HCT116 (cell line): Measurements from ENCODE around the gene RASIP1. TPM values are rescaled to one million over a fixed set of nuclear protein-coding genes. Genes with fewer than 3 reads are reported as not detected.

ENCODE experiments used
- ATAC-seq: fragments of 200-7000 bp; cut with Tn5 transposase; 2 replicates; pipeline ENCODE4 v1.9.1; 2020; ENCODE audit warnings: mild to moderate bottlenecking, moderate library complexity
- BruUV-seq: library from RNA; stranded (reverse); fragments of 400-500 nt; replicated peaks from 2 replicates; lab custom pipeline; 2021; lab: Mats Ljungman, UMichigan
- CTCF ChIA-PET: fragments of 300-600 bp; sonication (Branson Sonifier 250); formaldehyde crosslinking; loops from one replicate; lab custom pipeline; 2021; ENCODE audit warnings: antibody characterized with exemption; lab: Charles Lee
- POLR2A ChIA-PET: fragments of 300-600, 350-600 bp; sonication (Branson Sonifier 250); formaldehyde crosslinking; loops from one replicate; lab custom pipeline; 2021; ENCODE audit warnings: antibody characterized with exemption; lab: Charles Lee
- RAD21 ChIA-PET, 2 experiments: fragments of 300-600 bp; sonication (Branson Sonifier 250); formaldehyde crosslinking; loops; one replicate each; lab custom pipeline; 2023; ENCODE audit warnings: low total read pairs in 2 of 2; ENCODE audit not compliant: uncharacterized antibody in 2 of 2, unreplicated experiment in 2 of 2, low non-redundant PET in 1 of 2; lab: Charles Lee
- DNase-seq: peaks from one replicate; pipeline ENCODE4 v3.0.0-alpha.2; 2010; ENCODE audit warnings: low read depth, low spot score
- H2AFZ ChIP-seq: fragments of 200-600 bp; shearing (Covaris generic), sonication (generic); 2 replicates; pipeline ENCODE4 v1.6.1; 2017; ENCODE audit warnings: low read depth, mixed run types, mixed read lengths, antibody characterized with exemption, low read length; ENCODE audit not compliant: poor library complexity, severe bottlenecking
- H3K27ac ChIP-seq: 2 replicates; pipeline ENCODE4 v1.5.1; 2012; ENCODE audit warnings: low read depth, low read length
- H3K27me3 ChIP-seq: fragments of 200-600 bp; sonication (generic); 2 replicates; pipeline ENCODE4 v1.6.1; 2016; ENCODE audit warnings: mixed run types, low read length, mixed read lengths; ENCODE audit not compliant: insufficient read depth
- H3K36me3 ChIP-seq, 2 experiments: fragments of 200-500 bp in 1 of 2; fragments of 200-600 bp in 1 of 2; sonication (Bioruptor generic) in 1 of 2; sonication (generic) in 1 of 2; 2 replicates each; pipeline versions ENCODE4 v1.5.1 to v1.6.1; 2014 to 2016; ENCODE audit warnings: low read length in 2 of 2, inconsistent platforms in 1 of 2, mixed read lengths in 1 of 2, mixed run types in 1 of 2; ENCODE audit not compliant: insufficient read depth in 2 of 2, control insufficient read depth in 1 of 2
- H3K4me1 ChIP-seq, 2 experiments: fragments of 200-600 bp in 1 of 2; sonication (generic) in 1 of 2; 2 replicates each; pipeline versions ENCODE4 v1.5.1 to v1.6.1; 2012 to 2017; ENCODE audit warnings: low read length in 2 of 2, inconsistent platforms in 1 of 2, mild to moderate bottlenecking in 1 of 2, mixed read lengths in 1 of 2, mixed run types in 1 of 2, moderate library complexity in 1 of 2; ENCODE audit not compliant: insufficient read depth in 2 of 2, control insufficient read depth in 1 of 2
- H3K4me2 ChIP-seq: fragments of 200-600 bp; sonication (generic); 2 replicates; pipeline ENCODE4 v1.6.1; 2017; ENCODE audit warnings: mixed run types, low read length, mixed read lengths
- H3K4me3 ChIP-seq, 2 experiments: fragments of 200-600 bp in 1 of 2; sonication (generic) in 1 of 2; replicated peaks in 1 of 2; 2 replicates each; pipeline ENCODE4 v1.5.1; 2011 to 2016; ENCODE audit warnings: low read length in 2 of 2, control low read depth in 1 of 2, low read depth in 1 of 2, mild to moderate bottlenecking in 1 of 2, mixed read lengths in 1 of 2, mixed run types in 1 of 2
- H3K79me2 ChIP-seq: fragments of 200-600 bp; sonication (generic); 2 replicates; pipeline ENCODE4 v1.6.1; 2017; ENCODE audit warnings: mild to moderate bottlenecking, mixed run types, low read length, moderate library complexity, mixed read lengths; ENCODE audit not compliant: insufficient read depth
- H3K9ac ChIP-seq: fragments of 200-600 bp; sonication (generic); 2 replicates; pipeline ENCODE4 v1.6.1; 2016; ENCODE audit warnings: low read length, mixed read lengths
- H3K9me2 ChIP-seq: fragments of 200-600 bp; sonication (generic), shearing (Covaris generic); 2 replicates; pipeline ENCODE4 v1.6.1; 2017; ENCODE audit warnings: mixed run types, mild to moderate bottlenecking, moderate library complexity; ENCODE audit not compliant: insufficient read depth
- H3K9me3 ChIP-seq, 2 experiments: fragments of 200-500 bp in 1 of 2; fragments of 200-600 bp in 1 of 2; sonication (Bioruptor generic) in 1 of 2; sonication (generic) in 1 of 2; 2 replicates each; pipeline ENCODE4 v1.6.1; 2014 to 2017; ENCODE audit warnings: low read length in 2 of 2, mixed read lengths in 2 of 2, inconsistent platforms in 1 of 2, low read depth in 1 of 2, mild to moderate bottlenecking in 1 of 2, mixed run types in 1 of 2, moderate library complexity in 1 of 2; ENCODE audit not compliant: control insufficient read depth in 1 of 2, insufficient read depth in 1 of 2
- H4K20me1 ChIP-seq: fragments of 200-600 bp; sonication (generic), shearing (Covaris generic); 2 replicates; pipeline ENCODE4 v1.6.1; 2017; ENCODE audit warnings: mixed run types, mild to moderate bottlenecking, moderate library complexity; ENCODE audit not compliant: insufficient read depth
- CEBPB ChIP-seq: IDR thresholded peaks from 2 replicates; pipeline ENCODE4 v1.6.1; 2012; ENCODE audit warnings: low read depth
- ELF1 ChIP-seq: IDR thresholded peaks from 2 replicates; pipeline ENCODE4 v1.6.1; 2012; ENCODE audit warnings: low read depth, borderline replicate concordance
- EZH2 ChIP-seq: fragments of 200-600 bp; sonication (generic); IDR thresholded peaks from 2 replicates; pipeline ENCODE4 v1.6.1; 2017; ENCODE audit warnings: antibody characterized with exemption, mixed run types
- EZH2phosphoT487 ChIP-seq: fragments of 200-600 bp; IDR thresholded peaks from 2 replicates; pipeline ENCODE4 v1.6.1; 2018; ENCODE audit warnings: antibody characterized with exemption, borderline replicate concordance
- FOSL1 ChIP-seq: IDR thresholded peaks from 2 replicates; pipeline ENCODE4 v1.6.1; 2012; ENCODE audit warnings: low read depth
- JUND ChIP-seq: IDR thresholded peaks from 2 replicates; pipeline ENCODE4 v1.6.1; 2012
- MAX ChIP-seq: IDR thresholded peaks from 2 replicates; pipeline ENCODE4 v1.6.1; 2012
- POLR2A ChIP-seq: IDR thresholded peaks from 2 replicates; pipeline ENCODE4 v1.7.0; 2011; ENCODE audit warnings: borderline replicate concordance; ENCODE audit not compliant: insufficient read depth, insufficient read length; ENCODE audit errors: extremely low read depth
- POLR2AphosphoS5 ChIP-seq: IDR thresholded peaks from 2 replicates; pipeline ENCODE4 v1.6.1; 2011; ENCODE audit warnings: mild to moderate bottlenecking, low read depth, low read length, moderate library complexity
- RAD21 ChIP-seq: IDR thresholded peaks from 2 replicates; pipeline ENCODE4 v1.6.1; 2012; ENCODE audit warnings: low read depth, mild to moderate bottlenecking
- SIN3A ChIP-seq: IDR thresholded peaks from 2 replicates; pipeline ENCODE4 v1.6.1; 2012; ENCODE audit warnings: low read depth
- SP1 ChIP-seq: IDR thresholded peaks from 2 replicates; pipeline ENCODE4 v1.6.1; 2012; ENCODE audit warnings: low read depth
- SRF ChIP-seq: IDR thresholded peaks from 2 replicates; pipeline ENCODE4 v1.6.1; 2012; ENCODE audit warnings: low read depth
- TCF7L2 ChIP-seq: IDR thresholded peaks from 2 replicates; pipeline ENCODE4 v1.7.0; 2011; ENCODE audit warnings: borderline replicate concordance, inconsistent platforms; ENCODE audit not compliant: insufficient read depth, insufficient read length; ENCODE audit errors: extremely low read depth
- YY1 ChIP-seq: IDR thresholded peaks from 2 replicates; pipeline ENCODE4 v1.6.1; 2011; ENCODE audit warnings: low read length, low read depth, moderate library complexity, mild to moderate bottlenecking; ENCODE audit not compliant: insufficient replicate concordance; ENCODE audit errors: extremely low read depth
- ZFX ChIP-seq: fragments of 450-650 bp; IDR thresholded peaks from 2 replicates; pipeline ENCODE4 v1.6.1; 2017
- ZNF274 ChIP-seq: fragments of 200-500 bp; sonication (Bioruptor generic); IDR thresholded peaks from 2 replicates; pipeline ENCODE4 v1.6.1; 2014; ENCODE audit warnings: mild to moderate bottlenecking, low read depth, low read length, inconsistent platforms
- intact Hi-C: fragments of 100-400 bp; cut with micrococcal nuclease; formaldehyde crosslinking; loops from 2 replicates; pipeline ENCODE4 v1.10.0; 2022
- total RNA-seq: library from RNA; stranded (reverse); gene quantifications from one replicate; pipeline ENCODE4 v1.2.1, GENCODE V29; 2021; ENCODE audit not compliant: unreplicated experiment
- TF ChIP-seq, protein P1 (sequence below): IDR thresholded peaks from 2 replicates; pipeline ENCODE4 v1.6.1; 2012; ENCODE audit warnings: low read depth
- TF ChIP-seq, protein P2 (sequence below): IDR thresholded peaks from 2 replicates; pipeline ENCODE4 v1.6.1; 2012
- TF ChIP-seq, protein P3 (sequence below): IDR thresholded peaks from 2 replicates; pipeline ENCODE4 v1.6.1; 2011; ENCODE audit warnings: mild to moderate bottlenecking, low read length, moderate library complexity; ENCODE audit not compliant: insufficient replicate concordance; ENCODE audit errors: extremely low read depth

Gene RASIP1
- total RNA-seq, 1 experiment from 2014 or later: 1.9 TPM

DNA sequence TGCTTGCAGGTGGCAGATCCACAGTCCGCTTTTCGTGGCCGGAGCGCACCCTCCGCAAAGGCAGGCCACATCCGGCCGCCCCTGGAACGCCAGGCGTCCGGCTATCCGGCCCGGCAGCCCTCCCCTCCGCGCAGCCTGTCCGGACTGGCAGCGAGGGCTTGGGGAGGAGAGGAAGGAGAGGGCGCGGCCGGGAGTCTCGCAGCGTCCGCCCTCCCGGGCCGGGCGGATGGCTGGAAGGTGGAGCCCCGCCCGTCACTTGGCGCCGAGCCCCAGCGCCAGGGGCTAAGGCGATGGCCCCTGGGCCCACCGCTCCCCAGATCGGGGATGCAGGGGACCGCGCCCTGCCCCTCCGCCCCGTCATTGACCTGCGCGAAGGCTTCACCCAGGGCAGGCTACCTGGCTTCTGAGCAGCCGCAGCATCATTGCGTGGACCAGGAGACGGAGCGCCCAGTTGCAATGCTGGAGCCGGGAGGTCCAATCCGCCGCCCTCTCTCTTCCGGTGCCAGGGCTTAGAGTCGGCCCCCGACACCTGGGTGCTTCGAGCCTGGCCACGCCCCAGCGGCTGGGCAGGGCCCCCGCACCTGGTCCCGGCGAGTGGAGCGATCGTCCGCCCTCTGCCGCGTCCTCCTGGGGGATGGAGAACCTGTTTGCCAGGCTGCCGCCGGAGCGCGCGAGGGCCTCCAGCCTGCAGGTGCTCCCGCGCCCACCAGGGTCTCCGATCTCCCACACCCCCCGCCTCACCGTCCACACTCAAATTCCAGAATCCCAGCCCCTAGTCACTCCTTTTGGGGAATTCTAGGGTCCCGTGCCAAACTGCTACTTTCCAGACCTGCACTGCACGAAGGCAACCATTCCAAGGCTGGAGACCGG lies 12.3 kb upstream of the RASIP1 start, which contains the start of gene FUT1:
Gene FUT1 (minus strand): TSS at position 146 of the 870 bp plus-strand sequence. CDS start 1,360 bp downstream, outside the sequence.
- Histone ChIP-seq H3K4me2 (peak within 1 kb of the TSS; percentile 88), H3K9me2 (no peaks in the 10 kb centered on the region), H4K20me1 (no peaks in the 10 kb centered on the region), H3K27ac (peak within 1 kb of the TSS; percentile 84), H2AFZ (no peak within 1 kb of the TSS), H3K9me3 (no peaks in the 10 kb centered on the region), H3K4me3 (peak within 1 kb of the TSS; percentile 78 to 95), H3K79me2 (peaks cover 38% of the 10 kb centered on the region), H3K36me3 (peaks cover 14 to 27% of the 10 kb centered on the region in 2 experiments; a peak in 3 of 4 replicates), H3K4me1 (peaks cover 25 to 35% of the 10 kb centered on the region in 2 experiments), H3K9ac (peak within 1 kb of the TSS; percentile 85), H3K27me3 (no peaks in the 10 kb centered on the region)
- intact Hi-C loops: no loop called here
- no TSS peak for BruUV-seq
- RAD21 ChIA-PET: no interaction called here
- peak; percentile 87 for ATAC-seq
- POLR2A ChIA-PET: interaction anchor here (0.6 to 1.5 kb wide), 2 partner anchors 14 to 19 kb away, joined by 4 read pairs; no protein-coding TSS in a partner anchor
- CTCF ChIA-PET: no interaction called here
- DNase-seq: peak; percentile 89
- TF ChIP-seq POLR2A (peak; percentile 13), TCF7L2 (peak; percentile 60), ZFX (peak; percentile 50; the same call in 1 of the 2 replicates), EZH2 (no peak), RAD21 (no peak), CEBPB (no peak), SP1 (peak; percentile 97), POLR2AphosphoS5 (peak; percentile 77), SRF (no peak), YY1 (peak; percentile 75), JUND (peak; percentile 83), EZH2phosphoT487 (no peak), SIN3A (peak; percentile 87), ELF1 (no peak), MAX (peak; percentile 84), FOSL1 (no peak), ZNF274 (no peak)
- TF ChIP-seq, protein P1, sequence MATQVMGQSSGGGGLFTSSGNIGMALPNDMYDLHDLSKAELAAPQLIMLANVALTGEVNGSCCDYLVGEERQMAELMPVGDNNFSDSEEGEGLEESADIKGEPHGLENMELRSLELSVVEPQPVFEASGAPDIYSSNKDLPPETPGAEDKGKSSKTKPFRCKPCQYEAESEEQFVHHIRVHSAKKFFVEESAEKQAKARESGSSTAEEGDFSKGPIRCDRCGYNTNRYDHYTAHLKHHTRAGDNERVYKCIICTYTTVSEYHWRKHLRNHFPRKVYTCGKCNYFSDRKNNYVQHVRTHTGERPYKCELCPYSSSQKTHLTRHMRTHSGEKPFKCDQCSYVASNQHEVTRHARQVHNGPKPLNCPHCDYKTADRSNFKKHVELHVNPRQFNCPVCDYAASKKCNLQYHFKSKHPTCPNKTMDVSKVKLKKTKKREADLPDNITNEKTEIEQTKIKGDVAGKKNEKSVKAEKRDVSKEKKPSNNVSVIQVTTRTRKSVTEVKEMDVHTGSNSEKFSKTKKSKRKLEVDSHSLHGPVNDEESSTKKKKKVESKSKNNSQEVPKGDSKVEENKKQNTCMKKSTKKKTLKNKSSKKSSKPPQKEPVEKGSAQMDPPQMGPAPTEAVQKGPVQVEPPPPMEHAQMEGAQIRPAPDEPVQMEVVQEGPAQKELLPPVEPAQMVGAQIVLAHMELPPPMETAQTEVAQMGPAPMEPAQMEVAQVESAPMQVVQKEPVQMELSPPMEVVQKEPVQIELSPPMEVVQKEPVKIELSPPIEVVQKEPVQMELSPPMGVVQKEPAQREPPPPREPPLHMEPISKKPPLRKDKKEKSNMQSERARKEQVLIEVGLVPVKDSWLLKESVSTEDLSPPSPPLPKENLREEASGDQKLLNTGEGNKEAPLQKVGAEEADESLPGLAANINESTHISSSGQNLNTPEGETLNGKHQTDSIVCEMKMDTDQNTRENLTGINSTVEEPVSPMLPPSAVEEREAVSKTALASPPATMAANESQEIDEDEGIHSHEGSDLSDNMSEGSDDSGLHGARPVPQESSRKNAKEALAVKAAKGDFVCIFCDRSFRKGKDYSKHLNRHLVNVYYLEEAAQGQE: no peak
- TF ChIP-seq, protein P2, sequence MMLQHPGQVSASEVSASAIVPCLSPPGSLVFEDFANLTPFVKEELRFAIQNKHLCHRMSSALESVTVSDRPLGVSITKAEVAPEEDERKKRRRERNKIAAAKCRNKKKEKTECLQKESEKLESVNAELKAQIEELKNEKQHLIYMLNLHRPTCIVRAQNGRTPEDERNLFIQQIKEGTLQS: no peak
- TF ChIP-seq, protein P3, sequence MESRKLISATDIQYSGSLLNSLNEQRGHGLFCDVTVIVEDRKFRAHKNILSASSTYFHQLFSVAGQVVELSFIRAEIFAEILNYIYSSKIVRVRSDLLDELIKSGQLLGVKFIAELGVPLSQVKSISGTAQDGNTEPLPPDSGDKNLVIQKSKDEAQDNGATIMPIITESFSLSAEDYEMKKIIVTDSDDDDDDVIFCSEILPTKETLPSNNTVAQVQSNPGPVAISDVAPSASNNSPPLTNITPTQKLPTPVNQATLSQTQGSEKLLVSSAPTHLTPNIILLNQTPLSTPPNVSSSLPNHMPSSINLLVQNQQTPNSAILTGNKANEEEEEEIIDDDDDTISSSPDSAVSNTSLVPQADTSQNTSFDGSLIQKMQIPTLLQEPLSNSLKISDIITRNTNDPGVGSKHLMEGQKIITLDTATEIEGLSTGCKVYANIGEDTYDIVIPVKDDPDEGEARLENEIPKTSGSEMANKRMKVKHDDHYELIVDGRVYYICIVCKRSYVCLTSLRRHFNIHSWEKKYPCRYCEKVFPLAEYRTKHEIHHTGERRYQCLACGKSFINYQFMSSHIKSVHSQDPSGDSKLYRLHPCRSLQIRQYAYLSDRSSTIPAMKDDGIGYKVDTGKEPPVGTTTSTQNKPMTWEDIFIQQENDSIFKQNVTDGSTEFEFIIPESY: no peak
